ENCODE data around the gene AKR7A3.

- TF ChIP-seq ZNF274 (IDR thresholded peaks at IDR 0.05; ENCODE audit: low read depth, low read length), result no peak
- no peak for TF ChIP-seq YY1 (IDR thresholded peaks at IDR 0.05; ENCODE audit: insufficient read depth, insufficient read length)
- no peak for TF ChIP-seq SUZ12 (IDR thresholded peaks at IDR 0.05; ENCODE audit: extremely low read depth, insufficient read depth, insufficient read length)
These were observed 36.1 kb upstream of the AKR7A3 start for GRCh38 chr1:19324665-19324990.
